HepG2 (cell line): Measurements from ENCODE around the gene GPS2. TPM values are rescaled to one million over a fixed set of nuclear protein-coding genes. Genes with fewer than 3 reads are reported as not detected.
A peak's percentile ranks its signal among the peaks of the same experiment; 100 is the strongest.

ENCODE experiments used
- CENPX ChIP-seq: sonication (generic); formaldehyde crosslinking; IDR thresholded peaks from 2 replicates; pipeline ENCODE4 v1.9.0; 2021; ENCODE audit warnings: mild to moderate bottlenecking, missing genetic modification reagents, moderate library complexity
- CREM ChIP-seq, 2 experiments: sonication (generic) in 1 of 2; formaldehyde crosslinking in 1 of 2; IDR thresholded peaks; 2 replicates each; pipeline versions ENCODE4 v1.4.0 to v1.6.1; 2016 to 2020; ENCODE audit warnings: antibody characterized with exemption in 1 of 2, mild to moderate bottlenecking in 1 of 2, missing genetic modification reagents in 1 of 2
- DMAP1 ChIP-seq: IDR thresholded peaks from 2 replicates; pipeline ENCODE4 v1.6.1; 2016
- HNRNPUL1 ChIP-seq: fragments of 200-400 bp; formaldehyde crosslinking; IDR thresholded peaks from 2 replicates; pipeline ENCODE4 v1.6.1; 2017; ENCODE audit warnings: low read depth, mild to moderate bottlenecking, low read length, moderate library complexity
- MED13 ChIP-seq: sonication (generic); formaldehyde crosslinking; IDR thresholded peaks from 2 replicates; pipeline ENCODE4 v1.5.0; 2020; ENCODE audit warnings: missing genetic modification reagents
- MIXL1 ChIP-seq: IDR thresholded peaks from 2 replicates; pipeline ENCODE4 v1.6.1; 2016
- MTA1 ChIP-seq: sonication (generic); formaldehyde crosslinking; IDR thresholded peaks from 2 replicates; pipeline ENCODE4 v1.4.0; 2020; ENCODE audit warnings: missing genetic modification reagents, mild to moderate bottlenecking, borderline replicate concordance
- MXD4 ChIP-seq: IDR thresholded peaks from 2 replicates; pipeline ENCODE4 v1.6.1; 2016; ENCODE audit warnings: mild to moderate bottlenecking, missing biosample characterization, missing genetic modification reagents
- POLR2G ChIP-seq: fragments of 200-400 bp; formaldehyde crosslinking; IDR thresholded peaks from 2 replicates; pipeline ENCODE4 v1.6.1; 2018; ENCODE audit warnings: mild to moderate bottlenecking, low read depth, low read length, moderate library complexity
- RBM39 ChIP-seq: fragments of 200-400 bp; formaldehyde crosslinking; IDR thresholded peaks from one replicate; pipeline ENCODE4 v1.6.1; 2018; ENCODE audit warnings: antibody characterized with exemption, mild to moderate bottlenecking, low read depth, low read length; ENCODE audit not compliant: poor library complexity, severe bottlenecking
- SMAD3 ChIP-seq: sonication (generic); formaldehyde crosslinking; IDR thresholded peaks from 2 replicates; pipeline ENCODE4 v1.4.0; 2020; ENCODE audit warnings: missing genetic modification reagents
- ZBTB2 ChIP-seq: sonication (generic); formaldehyde crosslinking; IDR thresholded peaks from 2 replicates; pipeline ENCODE4 v1.8.0; 2022; ENCODE audit warnings: low read depth, missing genetic modification reagents
- ZNF143 ChIP-seq: sonication (generic); formaldehyde crosslinking; IDR thresholded peaks from 2 replicates; pipeline ENCODE4 v1.4.0; 2020; ENCODE audit warnings: missing genetic modification reagents
- ZNF614 ChIP-seq: IDR thresholded peaks from 2 replicates; pipeline ENCODE4 v1.6.1; 2018; ENCODE audit warnings: missing biosample characterization, missing genetic modification reagents, inconsistent platforms, borderline replicate concordance
- ZZZ3 ChIP-seq: sonication (generic); formaldehyde crosslinking; IDR thresholded peaks from 2 replicates; pipeline ENCODE4 v1.4.0; 2020; ENCODE audit warnings: missing genetic modification reagents, mild to moderate bottlenecking, borderline replicate concordance
- polyA plus RNA-seq, 8 experiments: library from polyadenylated mRNA; depleted of rRNA in 3 of 8; stranded (reverse) in 7 of 8; unstranded in 1 of 8; fragments of >200 nt; fragmentation: Illumina TruSeq in 4 of 8; extraction: Trizol in 4 of 8; gene quantifications; 2 replicates each; pipeline versions ENCODE4 v1.2.1 to v1.2.3, GENCODE V29; 2011 to 2016; ENCODE audit warnings: low read depth in 4 of 8, missing spikeins in 1 of 8, mixed read lengths in 1 of 8; ENCODE audit not compliant: insufficient read depth in 1 of 8
- total RNA-seq, 5 experiments: library from RNA; depleted of rRNA; stranded (reverse); fragments of >200 nt; fragmentation: Illumina TruSeq; extraction: Trizol; gene quantifications; 2 replicates each; pipeline ENCODE4 v1.2.3, GENCODE V29; 2016; ENCODE audit warnings: low read depth in 1 of 5
- TF ChIP-seq, protein P1 (sequence below): sonication (generic); formaldehyde crosslinking; IDR thresholded peaks from 2 replicates; pipeline ENCODE4 v1.8.0; 2022; ENCODE audit warnings: missing genetic modification reagents, mild to moderate bottlenecking, inconsistent platforms, borderline replicate concordance
- TF ChIP-seq, protein P2 (sequence below): IDR thresholded peaks from 2 replicates; pipeline ENCODE4 v1.6.1; 2016; ENCODE audit warnings: control low read depth
- TF ChIP-seq, protein P3 (sequence below): sonication (generic); formaldehyde crosslinking; IDR thresholded peaks from 2 replicates; pipeline ENCODE4 v1.4.0; 2020; ENCODE audit warnings: missing genetic modification reagents, borderline replicate concordance

Gene GPS2
- total and polyA plus RNA-seq, 2 of the 13 experiments (the other 11 are each of a cell fraction or from before 2014, with no cell fraction given): 58.0 to 59.4 TPM

GRCh38 chr17:7281074-7281952, 33.8 kb downstream of the GPS2 start, which contains the start of gene SLC2A4 (continued):
- TF ChIP-seq ZBTB2: no peak
- no peak for TF ChIP-seq HNRNPUL1
- TF ChIP-seq, protein P1, sequence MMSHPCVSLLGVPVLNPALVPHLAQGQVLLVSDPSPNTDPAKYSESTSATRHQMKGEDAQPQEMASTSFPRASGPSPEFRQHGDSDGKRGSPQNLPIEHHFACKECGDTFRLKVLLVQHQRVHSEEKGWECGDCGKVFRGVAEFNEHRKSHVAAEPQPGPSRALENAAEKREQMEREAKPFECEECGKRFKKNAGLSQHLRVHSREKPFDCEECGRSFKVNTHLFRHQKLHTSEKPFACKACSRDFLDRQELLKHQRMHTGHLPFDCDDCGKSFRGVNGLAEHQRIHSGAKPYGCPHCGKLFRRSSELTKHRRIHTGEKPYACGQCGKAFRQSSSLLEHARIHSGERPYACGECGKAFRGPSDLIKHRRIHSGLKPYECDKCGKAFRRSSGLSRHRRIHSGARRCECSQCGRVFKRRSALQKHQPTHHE (CRISPR knock-in tag): no peak
- no peak for TF ChIP-seq MED13 (CRISPR knock-in tag)
- no peak for TF ChIP-seq ZNF614 (CRISPR knock-in tag)
- no peak; the same call in 1 of the 2 replicates for TF ChIP-seq ZNF143 (CRISPR knock-in tag)
- TF ChIP-seq POLR2G: 0 out of 2 replicates have a peak, but pooled peaks have one; percentile 28
- TF ChIP-seq, protein P2, sequence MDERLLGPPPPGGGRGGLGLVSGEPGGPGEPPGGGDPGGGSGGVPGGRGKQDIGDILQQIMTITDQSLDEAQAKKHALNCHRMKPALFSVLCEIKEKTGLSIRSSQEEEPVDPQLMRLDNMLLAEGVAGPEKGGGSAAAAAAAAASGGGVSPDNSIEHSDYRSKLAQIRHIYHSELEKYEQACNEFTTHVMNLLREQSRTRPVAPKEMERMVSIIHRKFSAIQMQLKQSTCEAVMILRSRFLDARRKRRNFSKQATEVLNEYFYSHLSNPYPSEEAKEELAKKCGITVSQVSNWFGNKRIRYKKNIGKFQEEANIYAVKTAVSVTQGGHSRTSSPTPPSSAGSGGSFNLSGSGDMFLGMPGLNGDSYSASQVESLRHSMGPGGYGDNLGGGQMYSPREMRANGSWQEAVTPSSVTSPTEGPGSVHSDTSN: no peak
- no peak for TF ChIP-seq CENPX (CRISPR knock-in tag)
- TF ChIP-seq CREM (IDR thresholded peaks at IDR 0.05): peak; percentile 50
- no peak for TF ChIP-seq CREM (CRISPR knock-in tag; IDR thresholded peaks at IDR 0.05)
- no peak for TF ChIP-seq ZZZ3 (CRISPR knock-in tag)
- TF ChIP-seq MXD4 (CRISPR knock-in tag): peak; percentile 64; the same call in 1 of the 2 replicates
- TF ChIP-seq, protein P3, sequence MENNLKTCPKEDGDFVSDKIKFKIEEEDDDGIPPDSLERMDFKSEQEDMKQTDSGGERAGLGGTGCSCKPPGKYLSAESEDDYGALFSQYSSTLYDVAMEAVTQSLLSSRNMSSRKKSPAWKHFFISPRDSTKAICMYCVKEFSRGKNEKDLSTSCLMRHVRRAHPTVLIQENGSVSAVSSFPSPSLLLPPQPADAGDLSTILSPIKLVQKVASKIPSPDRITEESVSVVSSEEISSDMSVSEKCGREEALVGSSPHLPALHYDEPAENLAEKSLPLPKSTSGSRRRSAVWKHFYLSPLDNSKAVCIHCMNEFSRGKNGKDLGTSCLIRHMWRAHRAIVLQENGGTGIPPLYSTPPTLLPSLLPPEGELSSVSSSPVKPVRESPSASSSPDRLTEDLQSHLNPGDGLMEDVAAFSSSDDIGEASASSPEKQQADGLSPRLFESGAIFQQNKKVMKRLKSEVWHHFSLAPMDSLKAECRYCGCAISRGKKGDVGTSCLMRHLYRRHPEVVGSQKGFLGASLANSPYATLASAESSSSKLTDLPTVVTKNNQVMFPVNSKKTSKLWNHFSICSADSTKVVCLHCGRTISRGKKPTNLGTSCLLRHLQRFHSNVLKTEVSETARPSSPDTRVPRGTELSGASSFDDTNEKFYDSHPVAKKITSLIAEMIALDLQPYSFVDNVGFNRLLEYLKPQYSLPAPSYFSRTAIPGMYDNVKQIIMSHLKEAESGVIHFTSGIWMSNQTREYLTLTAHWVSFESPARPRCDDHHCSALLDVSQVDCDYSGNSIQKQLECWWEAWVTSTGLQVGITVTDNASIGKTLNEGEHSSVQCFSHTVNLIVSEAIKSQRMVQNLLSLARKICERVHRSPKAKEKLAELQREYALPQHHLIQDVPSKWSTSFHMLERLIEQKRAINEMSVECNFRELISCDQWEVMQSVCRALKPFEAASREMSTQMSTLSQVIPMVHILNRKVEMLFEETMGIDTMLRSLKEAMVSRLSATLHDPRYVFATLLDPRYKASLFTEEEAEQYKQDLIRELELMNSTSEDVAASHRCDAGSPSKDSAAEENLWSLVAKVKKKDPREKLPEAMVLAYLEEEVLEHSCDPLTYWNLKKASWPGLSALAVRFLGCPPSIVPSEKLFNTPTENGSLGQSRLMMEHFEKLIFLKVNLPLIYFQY: no peak
- TF ChIP-seq MTA1 (CRISPR knock-in tag): 0 out of 2 replicates have a peak, but pooled peaks have one; percentile 14
- no peak for TF ChIP-seq SMAD3 (CRISPR knock-in tag)
- TF ChIP-seq MIXL1 (CRISPR knock-in tag): no peak
- peak; percentile 72 for TF ChIP-seq RBM39
- TF ChIP-seq DMAP1: 0 out of 2 replicates have a peak, but pooled peaks have one; percentile 13
